Tongue (tissue), 3 donors: ENCODE results near the gene GPC1. TPM values are rescaled to one million over a fixed set of nuclear protein-coding genes. Genes with fewer than 3 reads are reported as not detected.

Experiments
- DNase-seq: peaks from one replicate; pipeline ENCODE4 v3.0.0-alpha.2; 2015
- small RNA-seq: library from RNA; depleted of rRNA; stranded (forward); fragments of <200 nt; gene quantifications from one replicate; pipeline ENCODE3, GENCODE V24; 2014; ENCODE audit warnings: low replicate concordance
- total RNA-seq: library from RNA; depleted of rRNA; stranded (reverse); fragments of >200 nt; gene quantifications from one replicate; pipeline ENCODE4 v1.2.3, GENCODE V29; 2014

The GPC1 gene
- total RNA-seq, 1 donor from 2014 or later: 133 TPM

GRCh38 chr2:240513549-240514287 lies 78.3 kb downstream of the GPC1 start:
- DNase-seq: peak; percentile 74

- no peak for DNase-seq
Measured at GRCh38 chr2:240514631-240515030, 79.2 kb downstream of the GPC1 start.

GRCh38 chr2:240517342-240517741 lies 81.9 kb downstream of the GPC1 start:
- DNase-seq: no peak

Small RNA genes lying within 50 kb of the gene (small RNA-seq; reads per million reads assigned to genes)
- 75.8 reads per million, percentile 96 among the genes with 10 or more reads in this experiment for gene MIR149

Other genes with a start within 250 kb of the GPC1 start
- gene ANKMY1, start 122.3 kb downstream of the GPC1 start, total RNA-seq: 6.6 TPM
- 5.7 TPM for gene DUSP28, start 124.7 kb downstream of the GPC1 start, total RNA-seq
- gene RNPEPL1, start 132.8 kb downstream of the GPC1 start, total RNA-seq: 37.4 TPM
- gene CAPN10, start 151.1 kb downstream of the GPC1 start, total RNA-seq: 24.3 TPM
- gene GPR35, start 189.8 kb downstream of the GPC1 start, total RNA-seq: 1.1 TPM
- not detected for gene AQP12B, start 247.2 kb downstream of the GPC1 start, total RNA-seq